ENCODE results near the gene RAB11A.
A peak's percentile ranks its signal among the peaks of the same experiment; 100 is the strongest.

RAB11A gene

DNA sequence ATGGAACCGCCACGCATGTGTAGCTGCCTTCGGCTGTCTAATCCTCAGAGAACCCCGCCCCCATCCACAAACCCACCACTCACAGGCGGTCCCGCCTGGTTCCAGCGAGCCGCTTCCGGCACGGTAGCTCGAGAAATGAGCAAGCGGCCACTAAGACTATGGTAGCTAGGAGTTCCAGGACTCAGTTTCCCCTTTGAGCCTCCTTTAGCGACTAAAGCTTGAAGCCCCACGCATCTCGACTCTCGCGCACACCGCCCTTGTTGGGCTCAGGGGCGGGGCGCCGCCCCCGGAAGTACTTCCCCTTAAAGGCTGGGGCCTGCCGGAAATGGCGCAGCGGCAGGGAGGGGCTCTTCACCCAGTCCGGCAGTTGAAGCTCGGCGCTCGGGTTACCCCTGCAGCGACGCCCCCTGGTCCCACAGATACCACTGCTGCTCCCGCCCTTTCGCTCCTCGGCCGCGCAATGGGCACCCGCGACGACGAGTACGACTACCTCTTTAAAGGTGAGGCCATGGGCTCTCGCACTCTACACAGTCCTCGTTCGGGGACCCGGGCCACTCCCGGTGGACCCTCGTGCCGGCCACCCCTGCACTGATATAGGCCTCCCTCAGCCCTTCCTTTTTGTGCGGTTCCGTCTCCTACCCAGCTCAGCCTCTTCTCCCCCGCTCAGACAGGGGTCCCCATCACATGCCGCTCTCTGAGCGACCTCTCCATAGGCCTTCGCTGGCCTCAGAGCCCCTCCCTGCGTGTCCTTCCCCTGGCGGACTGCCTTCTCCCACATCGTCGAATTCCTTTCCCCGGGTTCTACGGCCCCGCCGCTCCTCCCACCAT is at the start of gene RAB11A:
Gene RAB11A (plus strand): TSS at position 366 of the 828 bp plus-strand sequence. CDS start 95 bp downstream, at position 461.
- peak; percentile 98 for DNase-seq

DNA sequence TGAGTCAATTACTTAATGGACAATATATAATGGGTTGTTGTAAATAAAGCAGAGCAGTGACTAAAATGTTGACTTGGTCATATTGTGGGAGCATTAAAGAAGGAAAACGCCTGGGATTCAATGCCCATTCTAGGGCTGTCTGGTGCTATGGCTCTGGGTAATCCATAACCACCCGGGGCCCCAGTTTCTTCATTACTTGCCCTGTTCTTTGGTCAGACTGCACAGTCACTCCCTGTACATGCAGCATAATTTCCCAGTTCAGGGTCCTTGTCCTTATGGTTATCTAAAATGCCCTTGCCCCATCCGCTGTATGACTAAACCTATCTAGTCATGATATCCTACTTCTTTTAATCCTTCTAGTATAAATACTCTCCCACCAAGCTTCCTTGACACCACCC is 49.7 kb upstream of the RAB11A start:
- DNase-seq = no peak

DNA sequence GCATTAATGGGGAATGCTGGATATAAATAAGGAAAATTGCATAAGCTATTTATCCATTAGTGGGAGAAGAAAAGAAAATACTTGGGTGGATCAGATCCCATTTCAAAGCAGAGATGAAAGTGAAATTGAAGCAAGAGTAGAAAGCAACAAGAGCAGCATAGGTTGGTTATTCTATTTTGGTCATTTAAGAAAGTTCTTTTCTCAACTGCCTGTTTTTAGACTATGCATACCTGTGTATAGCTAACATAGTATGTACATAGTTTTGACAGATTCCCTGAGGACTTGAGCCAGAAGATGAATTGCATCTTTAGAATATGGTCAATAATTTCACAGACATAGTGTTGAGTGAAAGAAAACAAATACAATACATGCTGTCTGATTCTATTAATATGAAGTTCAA is 48.2 kb upstream of the RAB11A start:
- no peak for DNase-seq

DNA sequence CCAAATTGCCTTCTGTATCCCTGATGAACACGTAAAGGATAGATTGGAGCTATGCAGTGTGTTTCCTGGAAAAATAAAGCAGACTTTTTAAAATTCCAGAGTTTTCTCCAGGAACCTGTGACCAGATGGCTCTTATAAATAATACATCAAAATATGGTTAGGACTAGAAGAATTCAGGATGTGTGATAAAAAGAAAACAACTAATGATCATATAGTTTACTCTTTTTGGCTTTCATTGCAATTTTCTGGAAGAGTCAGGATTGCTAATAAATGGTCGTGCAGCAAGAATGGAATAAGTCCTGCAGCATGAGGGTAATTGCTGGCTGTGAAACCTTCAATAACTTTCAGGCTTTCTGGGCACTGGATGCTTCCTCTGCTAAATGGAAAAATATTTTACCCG is 47.0 kb upstream of the RAB11A start:
- no peak for DNase-seq

DNA sequence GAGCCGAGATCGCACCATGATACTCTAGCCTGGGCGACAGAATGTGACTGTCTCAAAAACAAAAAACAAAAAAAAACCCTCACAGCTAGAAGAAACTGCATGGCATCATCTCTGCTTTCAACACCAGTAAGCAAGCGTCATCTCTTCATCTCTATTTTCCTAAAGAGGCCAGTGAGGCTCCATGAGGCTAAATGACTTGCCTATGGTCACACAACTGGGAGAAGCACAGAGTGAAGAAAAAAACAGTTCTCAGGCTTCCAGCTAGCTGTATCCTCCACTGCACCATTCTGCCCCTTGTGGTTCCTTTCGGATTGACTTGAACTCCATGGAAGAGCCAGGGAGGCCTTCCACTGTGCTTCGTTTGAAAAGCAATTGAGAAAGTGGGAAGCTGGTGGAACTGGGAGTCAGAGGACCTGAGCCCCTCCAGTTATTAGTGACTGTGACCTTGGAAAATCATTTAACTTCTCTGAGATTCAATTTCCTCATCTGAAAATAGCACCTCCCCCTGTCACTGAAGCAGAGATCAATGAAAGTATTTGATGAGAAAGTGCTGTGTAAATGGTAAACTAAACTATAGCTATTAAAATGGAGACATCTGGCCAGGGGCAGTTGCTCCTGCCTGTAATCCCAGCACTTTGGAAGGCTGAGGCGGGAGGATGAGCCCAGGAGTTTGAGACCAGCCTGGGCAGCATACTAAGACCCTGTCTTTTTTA is 45.1 kb upstream of the RAB11A start:
- DNase-seq = peak; percentile 54

DNA sequence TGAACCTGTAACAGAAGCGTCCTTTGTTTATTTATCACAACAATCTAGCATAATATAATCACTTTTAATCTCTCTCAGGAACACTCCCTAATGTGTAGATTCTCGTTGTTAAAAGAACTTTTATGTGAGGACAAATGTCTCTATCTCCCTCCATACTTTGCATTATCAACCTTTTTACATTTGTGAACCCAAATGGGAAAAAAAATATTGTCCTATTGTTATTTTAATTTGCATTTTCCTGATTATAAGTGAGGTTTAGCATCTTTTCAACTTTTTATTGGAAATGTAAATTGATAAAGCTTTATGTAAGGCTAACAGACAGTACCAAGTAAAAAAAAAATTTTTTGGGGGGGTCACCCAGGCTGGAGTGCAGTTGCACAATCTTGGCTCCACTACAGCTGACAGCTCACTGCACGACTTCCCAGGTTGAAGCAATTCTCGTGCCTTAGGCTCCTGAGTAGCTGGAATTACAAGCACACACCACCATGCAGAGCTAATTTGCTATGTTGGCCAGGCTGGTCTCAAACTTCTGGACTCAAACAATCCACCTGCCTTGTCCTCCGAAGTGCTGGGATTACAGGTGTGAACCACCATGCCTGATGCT is 44.2 kb upstream of the RAB11A start:
- no peak for DNase-seq

DNA sequence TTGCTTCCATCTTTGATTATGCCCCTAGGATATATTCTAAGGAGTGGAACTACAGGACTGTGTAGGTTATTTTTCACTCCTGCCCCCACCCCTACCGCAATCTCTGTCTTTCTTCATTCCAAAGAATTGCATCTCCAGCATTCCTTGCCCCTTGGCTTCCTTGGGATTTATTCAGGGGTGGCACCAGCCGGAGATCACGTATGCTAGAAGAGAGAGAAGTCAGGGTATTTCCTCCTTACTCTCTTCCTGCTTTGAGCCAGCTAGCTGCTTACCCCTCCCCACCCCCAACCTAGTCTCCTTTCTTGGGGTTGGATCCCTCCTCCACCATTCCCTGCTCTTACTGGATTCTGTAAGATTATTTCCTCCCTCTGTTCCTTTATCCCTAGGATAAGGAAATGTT is 42.2 kb upstream of the RAB11A start:
- no peak for DNase-seq

DNA sequence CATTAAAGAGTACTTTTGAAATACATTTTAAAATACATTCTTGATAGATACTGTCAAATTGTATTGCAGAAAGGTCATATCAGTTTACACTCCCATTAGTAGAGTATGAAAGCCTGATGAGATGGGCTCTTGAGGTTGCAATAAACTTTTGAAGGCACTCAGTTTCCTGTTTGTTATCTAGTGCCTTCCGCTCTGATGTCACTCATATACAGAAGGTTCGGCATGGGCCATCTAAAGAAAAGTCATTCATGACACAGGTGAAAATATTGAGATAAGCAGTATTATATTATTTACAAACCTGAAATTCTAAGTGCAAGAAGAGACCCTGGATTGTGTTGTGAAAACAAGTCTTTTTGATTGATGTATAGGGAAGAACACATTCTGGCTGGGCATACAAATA is 40.7 kb upstream of the RAB11A start:
- DNase-seq = no peak

DNA sequence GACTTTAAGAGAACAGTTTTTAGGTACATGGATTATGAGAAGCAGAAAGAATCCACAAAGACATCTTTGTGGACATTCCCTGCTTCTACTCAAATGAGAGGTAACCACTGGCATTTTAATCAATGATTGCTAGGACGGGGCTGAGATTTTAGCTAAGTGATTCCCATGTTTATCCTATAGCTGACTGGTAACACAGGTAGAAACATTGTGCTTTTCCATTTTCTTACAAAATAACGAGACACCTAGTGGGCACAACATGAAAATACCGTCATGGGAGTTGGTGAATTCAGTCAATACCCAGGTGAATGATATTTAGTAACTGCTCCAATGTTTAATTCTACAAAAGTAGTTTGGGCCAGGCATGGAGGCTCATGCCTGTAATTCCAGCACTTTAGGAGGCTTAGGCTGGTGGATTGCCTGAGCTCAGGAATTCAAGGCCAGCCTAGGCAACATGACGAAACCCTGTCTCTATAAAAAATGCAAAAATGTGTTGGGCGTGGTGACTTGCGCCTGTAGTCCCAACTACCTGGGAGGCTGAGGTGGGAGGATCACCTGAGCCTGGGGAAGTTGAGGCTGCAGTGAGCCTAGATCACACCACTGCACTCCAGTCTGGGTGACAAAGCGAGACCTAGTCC is 40.0 kb upstream of the RAB11A start:
- no peak for DNase-seq

DNA sequence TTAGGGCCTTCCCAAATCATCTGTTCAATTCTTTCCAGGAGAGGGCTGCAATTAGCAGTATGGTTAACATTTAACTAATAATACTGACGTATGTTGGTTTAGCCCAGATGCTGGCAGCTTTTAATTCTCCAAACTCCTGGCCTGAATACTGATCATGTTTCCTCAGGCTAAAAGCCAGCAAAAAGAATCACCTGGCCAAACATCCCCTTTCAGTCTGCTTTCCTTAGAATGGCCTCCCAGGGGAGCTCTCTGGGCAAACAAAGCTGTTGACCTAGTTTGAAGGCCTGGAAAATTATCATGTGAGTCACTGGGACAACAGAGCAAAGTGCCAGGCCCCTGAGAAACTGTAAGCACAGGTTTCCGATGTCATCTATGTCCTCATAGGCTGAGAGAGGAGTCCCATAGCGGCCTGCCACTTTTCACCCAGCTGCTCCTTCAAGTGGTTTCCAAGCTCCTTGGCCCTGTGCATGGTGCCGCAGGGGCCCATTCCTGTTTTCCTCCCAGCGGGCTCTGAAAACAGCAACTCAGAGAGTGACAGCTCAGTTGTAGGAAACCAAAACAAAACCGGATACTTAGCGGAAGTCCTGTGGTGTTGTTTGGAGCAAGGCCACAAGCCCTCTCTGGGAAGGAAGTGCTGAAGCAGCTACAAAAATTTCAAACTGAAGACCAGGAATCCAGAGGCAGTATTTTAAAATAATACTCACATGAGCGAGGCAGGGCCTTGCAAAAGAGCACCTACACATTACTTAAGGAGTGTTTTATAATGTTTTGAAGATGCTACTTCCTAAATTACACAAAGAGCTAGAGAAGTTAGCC is 36.5 kb upstream of the RAB11A start:
- DNase-seq = peak; percentile 79

DNA sequence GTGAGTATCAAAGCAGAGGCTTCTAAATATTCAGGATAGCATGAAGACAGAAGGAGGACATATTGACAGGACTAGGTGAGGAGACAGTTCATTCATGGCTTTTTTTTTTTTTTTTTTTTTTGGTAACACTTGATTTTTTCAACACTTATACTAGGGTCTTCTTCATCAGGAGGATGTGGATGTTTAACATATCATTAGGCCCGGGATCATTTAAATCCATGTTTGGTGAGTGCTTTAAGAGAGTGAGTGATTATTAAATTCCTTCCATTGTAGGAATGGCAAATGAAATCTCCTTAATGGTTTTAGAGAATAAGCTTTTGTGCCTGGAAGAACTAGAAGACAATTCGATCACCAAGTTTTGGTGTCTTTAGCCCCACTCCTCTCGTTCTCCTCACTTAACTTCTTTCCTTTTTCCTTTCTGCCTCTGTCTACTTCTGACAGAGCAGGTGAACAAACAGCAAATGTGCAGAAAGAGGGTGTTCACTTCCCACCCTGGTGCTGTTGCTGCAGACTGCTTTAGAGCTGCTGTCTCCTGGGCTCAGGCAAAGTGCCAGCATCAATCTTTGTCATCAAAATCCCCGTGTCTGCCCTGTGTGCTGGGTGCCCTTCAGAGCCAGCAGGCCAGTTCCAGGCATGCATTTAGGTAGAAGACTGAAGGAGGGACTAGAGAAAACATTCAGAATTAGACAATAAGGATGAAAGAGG is 35.6 kb upstream of the RAB11A start:
- DNase-seq = no peak

DNA sequence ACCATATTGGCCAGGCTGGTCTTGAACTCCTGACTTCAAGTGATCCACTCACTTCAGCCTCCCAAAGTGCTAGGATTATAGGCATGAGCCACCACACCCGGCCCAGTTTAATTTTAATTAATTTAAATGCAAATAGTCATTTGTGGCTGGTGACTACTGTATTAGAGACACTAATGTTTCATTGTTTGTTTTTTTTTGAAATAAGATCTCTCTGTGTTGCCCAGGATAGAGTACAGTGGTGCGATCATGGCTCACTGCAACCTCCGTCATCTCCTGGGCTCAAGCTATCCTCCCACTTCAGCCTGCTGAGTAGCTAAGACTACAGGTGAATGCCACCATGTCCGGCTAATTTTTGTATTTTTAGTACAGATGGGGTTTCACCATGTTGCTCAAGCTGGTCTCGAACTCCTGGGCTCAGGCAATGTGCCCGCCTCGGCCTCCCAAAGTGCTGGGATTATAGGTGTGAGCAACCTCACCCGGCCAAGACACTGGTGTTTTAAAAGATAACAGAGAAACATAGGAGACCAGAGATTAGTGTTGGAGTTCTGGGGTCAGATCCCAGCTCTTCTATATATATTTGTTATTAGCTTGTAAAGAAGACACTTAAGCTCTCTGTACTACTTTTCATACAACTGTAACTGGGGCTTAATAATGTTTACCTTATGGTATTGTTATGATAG is 34.5 kb upstream of the RAB11A start:
- DNase-seq = no peak

DNA sequence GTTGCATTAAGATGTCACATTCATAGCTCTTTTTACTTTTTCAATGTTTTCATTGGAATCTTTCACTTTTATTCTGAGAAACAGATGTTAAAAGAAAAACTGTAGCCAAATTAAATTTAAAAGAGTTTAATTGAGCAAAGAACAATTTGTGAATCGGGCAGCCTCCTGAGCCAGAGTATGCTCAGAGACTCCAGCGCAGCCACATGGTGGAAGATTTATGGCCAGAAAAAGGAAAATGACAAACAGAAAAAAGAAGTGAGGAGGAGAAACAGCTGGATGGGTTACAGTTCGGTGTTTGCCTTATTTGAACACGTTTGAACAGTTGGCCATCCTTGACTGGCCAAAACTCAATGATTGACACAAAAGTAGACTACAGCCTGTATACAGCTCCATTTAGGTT is 33.8 kb upstream of the RAB11A start:
- DNase-seq = no peak

DNA sequence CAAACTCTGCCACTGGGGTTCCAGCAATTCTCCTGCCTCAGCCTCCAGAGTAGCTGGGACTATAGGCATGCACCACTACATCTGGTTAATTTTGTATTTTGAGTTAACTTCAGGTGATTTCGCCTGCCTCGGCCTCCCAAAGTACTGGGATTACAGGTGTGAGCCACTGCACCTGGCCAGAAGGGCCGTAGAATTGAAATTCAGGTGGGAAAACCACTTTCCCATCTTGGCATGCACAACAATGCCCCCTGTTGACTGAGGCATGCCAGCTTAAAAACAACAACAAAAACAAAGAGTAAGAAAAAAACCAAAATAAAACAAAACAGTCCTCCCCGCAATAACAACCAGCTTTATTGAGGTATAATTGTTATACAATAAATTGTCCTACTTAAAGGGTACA is 32.6 kb upstream of the RAB11A start:
- DNase-seq = no peak

DNA sequence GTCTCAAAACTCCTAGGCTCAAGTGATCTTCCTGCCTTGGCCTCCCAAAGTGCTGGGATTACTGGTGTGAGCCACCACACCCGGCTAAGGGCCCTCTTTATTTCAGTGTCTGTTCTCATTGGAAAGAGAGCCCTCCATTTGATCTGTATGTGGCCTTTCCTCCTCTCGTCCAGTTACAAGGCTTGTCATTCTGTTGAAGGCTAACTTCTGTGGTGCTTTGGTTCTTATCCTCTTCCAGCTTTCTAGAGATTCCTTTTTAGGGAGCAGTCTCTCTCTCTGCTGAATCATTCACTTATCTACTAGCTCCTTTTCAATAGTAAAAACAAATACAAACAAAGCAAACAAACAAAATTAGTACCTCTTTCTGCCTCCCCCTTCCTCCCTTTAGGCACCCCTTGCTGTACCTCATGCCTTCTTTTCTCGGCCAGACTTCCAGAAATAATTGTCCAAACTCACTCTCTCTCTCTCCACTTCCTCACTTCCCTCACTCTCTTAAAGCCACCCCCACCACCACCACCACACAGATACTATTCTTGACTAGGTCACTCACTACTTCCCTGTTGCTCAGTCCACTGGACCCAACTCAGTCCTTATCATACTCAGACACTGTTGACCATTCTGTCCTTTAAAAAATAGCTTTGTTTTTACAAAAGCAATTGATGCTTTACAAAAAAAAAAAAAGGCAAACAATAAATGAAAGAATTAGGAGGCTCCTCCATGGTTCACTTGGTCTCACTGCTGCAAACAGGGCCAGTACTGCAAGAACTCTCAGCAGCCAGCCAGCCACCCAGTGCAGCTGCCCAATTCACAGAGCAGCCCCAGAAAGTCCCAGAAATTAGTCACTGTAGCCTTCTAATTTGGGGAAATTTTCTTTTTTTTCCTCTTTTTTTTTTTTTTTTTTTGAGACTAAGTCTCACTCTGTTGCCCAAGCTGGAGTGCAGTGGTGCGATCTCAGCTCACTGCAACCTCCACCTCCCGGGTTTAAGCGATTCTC is 31.7 kb upstream of the RAB11A start:
- no peak for DNase-seq

DNA sequence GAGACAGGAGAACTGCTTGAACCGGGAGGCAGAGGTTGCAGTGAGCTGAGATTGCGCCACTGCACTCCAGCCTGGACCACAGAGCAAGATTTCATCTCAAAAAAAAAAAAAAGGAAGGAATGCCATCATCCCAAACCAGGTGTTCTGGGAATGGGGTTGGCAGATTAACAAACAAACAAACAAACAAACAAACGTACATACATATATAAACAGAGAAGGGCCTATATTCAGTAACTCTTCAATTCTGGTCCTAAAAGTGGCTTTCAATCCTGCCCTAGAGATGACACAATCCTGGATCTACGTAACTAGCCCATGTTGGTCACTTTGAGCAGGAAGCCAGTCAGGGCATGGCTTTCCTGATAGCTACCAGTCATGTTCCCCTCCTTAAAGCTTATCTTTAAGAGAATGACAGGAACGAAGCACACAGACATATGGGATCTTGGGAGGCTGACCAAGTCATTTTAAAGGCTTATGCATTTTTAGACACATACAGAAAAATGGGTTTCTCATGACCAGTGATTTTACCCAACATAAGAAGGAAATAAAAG is 29.9 kb upstream of the RAB11A start:
- DNase-seq = no peak

DNA sequence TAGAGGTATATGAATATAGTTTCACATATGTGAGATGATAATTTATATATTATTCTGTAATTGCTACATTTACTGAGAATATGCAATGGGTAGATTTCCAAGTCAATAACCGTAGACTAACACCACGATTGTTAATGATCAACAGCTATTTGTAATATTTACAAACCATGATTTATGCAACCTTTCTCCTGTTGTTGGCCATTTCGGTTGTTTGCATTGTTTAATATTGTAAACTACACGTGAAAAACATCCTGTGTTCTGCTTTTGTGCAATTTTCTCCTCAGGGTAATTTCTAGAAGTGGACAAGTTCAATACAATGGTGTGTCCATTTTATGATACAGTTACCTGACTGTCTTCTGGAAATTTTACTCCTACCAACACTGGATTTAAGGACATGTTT is 29.3 kb upstream of the RAB11A start:
- DNase-seq = no peak

DNA sequence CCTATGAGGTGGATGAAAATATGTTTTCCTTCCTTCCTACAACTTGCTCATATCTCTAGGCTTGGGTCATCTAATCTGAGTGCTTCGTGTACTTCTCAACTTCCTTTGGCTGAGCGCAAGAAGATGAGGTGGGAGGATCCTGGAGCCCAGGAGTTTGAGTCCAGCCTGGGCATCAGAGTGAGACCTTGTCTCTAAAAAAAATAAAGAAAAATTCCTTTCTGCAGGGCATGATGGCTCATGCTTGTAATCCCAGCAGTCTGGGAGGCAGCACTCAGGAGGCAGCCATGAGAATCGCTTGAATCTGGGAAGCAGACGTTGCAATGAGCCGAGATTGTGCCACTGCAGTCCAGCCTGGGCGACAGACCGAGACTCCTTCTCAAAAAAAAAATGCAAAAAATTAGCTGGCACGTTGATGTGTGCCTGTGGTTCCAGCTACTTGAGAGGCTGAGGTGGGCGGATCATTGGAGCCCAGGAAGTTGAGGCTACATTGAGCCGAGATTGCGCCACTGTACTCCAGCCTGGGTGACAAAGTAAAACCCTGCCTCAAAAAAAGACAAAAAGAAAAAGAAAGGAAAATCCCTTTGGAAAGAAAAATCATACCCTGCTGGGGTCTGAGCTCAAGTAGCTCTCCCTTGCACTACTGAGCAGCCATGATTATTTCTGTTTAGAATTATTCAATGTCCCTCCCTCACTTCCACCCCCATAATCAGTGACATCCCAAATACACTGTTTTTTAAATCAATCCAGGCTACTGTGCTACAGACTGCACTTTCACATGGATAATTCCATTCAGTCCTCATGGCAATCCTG is 28.0 kb upstream of the RAB11A start:
- no peak for DNase-seq

All from midbrain (tissue), 1 donor.